Retinal pigment epithelial cell (primary cell): Measurements from ENCODE around the gene OR52K1.
"Not testable (repeated sequence)": the region's sequence is repeated elsewhere in the genome, so short reads cannot be mapped to it uniquely, and the experiment has no call there.

Experiments
- DNase-seq: peaks from one replicate; pipeline ENCODE4 v3.0.0-alpha.2; 2010; ENCODE audit warnings: low read depth
- H3K4me3 ChIP-seq: 2 replicates; pipeline ENCODE4 v1.5.1; 2011; ENCODE audit warnings: mild to moderate bottlenecking, low read length, control low read depth, moderate library complexity
- TF ChIP-seq, protein P1 (sequence below): conservative IDR thresholded peaks from 2 replicates; pipeline ENCODE4 v1.5.1; 2011; ENCODE audit warnings: low read depth, low read length, control low read depth, inconsistent platforms

The OR52K1 gene

DNA sequence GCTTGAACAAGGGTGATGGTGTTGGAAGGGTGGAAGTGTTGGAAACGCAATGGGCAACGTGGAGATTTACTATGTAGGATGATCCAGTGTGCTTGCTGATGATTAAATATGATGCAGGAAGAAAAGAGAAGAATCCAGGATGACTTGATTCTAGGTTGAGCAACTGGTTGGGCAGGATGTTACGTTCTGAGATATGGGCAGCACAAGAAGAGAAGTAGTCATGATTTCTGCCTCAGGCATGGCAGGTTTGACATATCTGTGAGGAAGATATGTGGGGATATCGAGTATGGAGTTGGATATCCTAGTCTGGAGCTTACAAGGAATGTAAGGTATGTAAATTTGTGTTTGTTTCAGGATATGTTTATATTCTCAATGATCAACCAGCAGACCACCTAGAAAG, 1.9 kb downstream of the OR52K1 start:
- no peak for DNase-seq
- H3K4me3 ChIP-seq = no peak overlapping the region
- TF ChIP-seq, protein P1, sequence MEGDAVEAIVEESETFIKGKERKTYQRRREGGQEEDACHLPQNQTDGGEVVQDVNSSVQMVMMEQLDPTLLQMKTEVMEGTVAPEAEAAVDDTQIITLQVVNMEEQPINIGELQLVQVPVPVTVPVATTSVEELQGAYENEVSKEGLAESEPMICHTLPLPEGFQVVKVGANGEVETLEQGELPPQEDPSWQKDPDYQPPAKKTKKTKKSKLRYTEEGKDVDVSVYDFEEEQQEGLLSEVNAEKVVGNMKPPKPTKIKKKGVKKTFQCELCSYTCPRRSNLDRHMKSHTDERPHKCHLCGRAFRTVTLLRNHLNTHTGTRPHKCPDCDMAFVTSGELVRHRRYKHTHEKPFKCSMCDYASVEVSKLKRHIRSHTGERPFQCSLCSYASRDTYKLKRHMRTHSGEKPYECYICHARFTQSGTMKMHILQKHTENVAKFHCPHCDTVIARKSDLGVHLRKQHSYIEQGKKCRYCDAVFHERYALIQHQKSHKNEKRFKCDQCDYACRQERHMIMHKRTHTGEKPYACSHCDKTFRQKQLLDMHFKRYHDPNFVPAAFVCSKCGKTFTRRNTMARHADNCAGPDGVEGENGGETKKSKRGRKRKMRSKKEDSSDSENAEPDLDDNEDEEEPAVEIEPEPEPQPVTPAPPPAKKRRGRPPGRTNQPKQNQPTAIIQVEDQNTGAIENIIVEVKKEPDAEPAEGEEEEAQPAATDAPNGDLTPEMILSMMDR = no peak

GRCh38 chr11:4491405-4491804, 9.0 kb downstream of the OR52K1 start:
- DNase-seq, H3K4me3 ChIP-seq: not testable (repeated sequence)

- TF ChIP-seq, protein P1 = no peak
- DNase-seq = no peak
- no peak overlapping the region for H3K4me3 ChIP-seq
Observed at GRCh38 chr11:4491878-4492606, 9.6 kb downstream of the OR52K1 start.

- TF ChIP-seq, protein P1 = no peak
- no peak overlapping the region for H3K4me3 ChIP-seq
- DNase-seq = no peak
Observed at GRCh38 chr11:4493480-4493818, 11.0 kb downstream of the OR52K1 start.

GRCh38 chr11:4495487-4495886, 13.0 kb downstream of the OR52K1 start:
- DNase-seq = no peak
- TF ChIP-seq, protein P1 = no peak
- no peak overlapping the region for H3K4me3 ChIP-seq

GRCh38 chr11:4495986-4496385, 13.5 kb downstream of the OR52K1 start:
- TF ChIP-seq, protein P1 = no peak
- DNase-seq = no peak
- no peak overlapping the region for H3K4me3 ChIP-seq

DNA sequence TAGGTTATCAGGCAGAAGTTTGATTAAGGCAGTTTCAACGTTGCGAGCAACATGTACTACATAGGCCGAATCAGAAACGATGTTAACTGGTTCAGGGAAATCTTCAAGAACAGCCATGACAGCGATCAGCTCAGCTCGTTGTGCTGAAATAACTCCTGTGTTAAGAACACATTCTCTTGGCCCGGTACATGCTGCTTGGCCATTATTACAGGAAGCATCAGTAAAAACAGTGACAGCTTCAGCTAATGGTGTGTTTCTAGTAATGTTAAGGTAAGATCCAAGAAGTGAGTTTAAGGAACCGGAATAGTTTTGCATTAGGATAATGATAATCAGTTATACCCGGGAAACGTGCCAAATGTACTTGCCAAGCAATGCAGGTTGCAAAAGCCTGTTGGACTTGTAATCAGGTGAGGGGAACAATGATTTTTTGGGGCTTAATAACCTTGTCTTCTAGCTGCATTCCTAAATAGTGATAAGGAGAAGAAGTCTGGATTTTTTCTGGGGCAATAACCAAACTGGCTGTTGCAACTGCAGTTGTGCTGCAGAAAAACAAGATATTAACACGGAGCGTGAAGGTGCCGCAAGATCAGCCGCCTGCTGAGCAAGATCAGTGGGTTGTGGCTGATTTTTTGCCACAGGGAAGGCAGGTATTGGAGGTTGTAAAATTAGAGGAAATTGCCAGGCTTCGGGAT, 14.3 kb downstream of the OR52K1 start:
- no peak overlapping the region for H3K4me3 ChIP-seq
- DNase-seq = no peak
- TF ChIP-seq, protein P1 = no peak
